Measurements from ENCODE around the gene MYO16. TPM values are rescaled to one million over a fixed set of nuclear protein-coding genes. Genes with fewer than 3 reads are reported as not detected.
A peak's percentile ranks its signal among the peaks of the same experiment; 100 is the strongest.

The MYO16 gene
- total RNA-seq, 2 donors from 2014 or later, result 0.06 TPM; not detected in 1

GRCh38 chr13:108725471-108725870, 96.1 kb downstream of the MYO16 start:
- no peak for ATAC-seq
- intact Hi-C loops (cut with DNase I, micrococcal nuclease), result no loop called here
- DNase-seq, result no peak

- no peak for ATAC-seq
- DNase-seq, result no peak
- intact Hi-C loops (cut with DNase I, micrococcal nuclease), result no loop called here
These were observed 99.0 kb downstream of the MYO16 start for GRCh38 chr13:108728370-108728769.

- DNase-seq (no peak), ATAC-seq (no peak)
- intact Hi-C loops (cut with DNase I, micrococcal nuclease), result no loop called here
These were observed 103.7 kb downstream of the MYO16 start for GRCh38 chr13:108733022-108733560.

GRCh38 chr13:108734676-108735075, 105.3 kb downstream of the MYO16 start:
- DNase-seq, result no peak
- intact Hi-C loops (cut with DNase I, micrococcal nuclease), result no loop called here
- peak; percentile 27 for ATAC-seq

- ATAC-seq, result no peak
These were observed 112.5 kb downstream of the MYO16 start for GRCh38 chr13:108741930-108742329.

GRCh38 chr13:108742701-108743451, 113.5 kb downstream of the MYO16 start:
- ATAC-seq (no peak), DNase-seq (no peak)
- intact Hi-C loops (cut with DNase I, micrococcal nuclease), result no loop called here

More at GRCh38 chr13:108741930-108742329, 112.5 kb downstream of the MYO16 start:
- no peak for DNase-seq
- intact Hi-C loops (cut with DNase I, micrococcal nuclease), result no loop called here

GRCh38 chr13:108743522-108743921, 114.1 kb downstream of the MYO16 start:
- DNase-seq, result no peak
- ATAC-seq, result no peak
- intact Hi-C loops (cut with DNase I, micrococcal nuclease), result no loop called here

GRCh38 chr13:108747843-108748242, 118.4 kb downstream of the MYO16 start:
- no peak for ATAC-seq
- no peak for DNase-seq
- intact Hi-C loops (cut with DNase I, micrococcal nuclease), result no loop called here

- DNase-seq (no peak), ATAC-seq (no peak)
- intact Hi-C loops (cut with DNase I, micrococcal nuclease), result no loop called here
These were observed 122.9 kb downstream of the MYO16 start for GRCh38 chr13:108752276-108752675.

- ATAC-seq (no peak), DNase-seq (no peak)
- intact Hi-C loops (cut with DNase I, micrococcal nuclease), result no loop called here
These were observed 125.7 kb downstream of the MYO16 start for GRCh38 chr13:108755083-108755482.

GRCh38 chr13:108760129-108760528, 130.7 kb downstream of the MYO16 start:
- no peak for ATAC-seq
- intact Hi-C loops (cut with DNase I, micrococcal nuclease), result no loop called here
- DNase-seq, result no peak

GRCh38 chr13:108760541-108760940, 131.1 kb downstream of the MYO16 start:
- ATAC-seq, result no peak
- no peak for DNase-seq
- intact Hi-C loops (cut with DNase I, micrococcal nuclease), result no loop called here

- intact Hi-C loops (cut with DNase I, micrococcal nuclease), result no loop called here
- no peak for DNase-seq
- no peak for ATAC-seq
These were observed 138.6 kb downstream of the MYO16 start for GRCh38 chr13:108768035-108768434.

- intact Hi-C loops (cut with DNase I, micrococcal nuclease), result no loop called here
- DNase-seq (no peak), ATAC-seq (no peak)
These were observed 140.0 kb downstream of the MYO16 start for GRCh38 chr13:108769213-108770070.

- no peak for ATAC-seq
- no peak for DNase-seq
- intact Hi-C loops (cut with DNase I, micrococcal nuclease), result no loop called here
These were observed 146.2 kb downstream of the MYO16 start for GRCh38 chr13:108775597-108775996.

GRCh38 chr13:108776650-108777049, 147.2 kb downstream of the MYO16 start:
- no peak for ATAC-seq
- intact Hi-C loops (cut with DNase I, micrococcal nuclease), result no loop called here
- DNase-seq, result no peak

GRCh38 chr13:108777421-108778420, 148.3 kb downstream of the MYO16 start:
- no peak for DNase-seq
- ATAC-seq, result no peak
- intact Hi-C loops (cut with DNase I, micrococcal nuclease), result no loop called here

GRCh38 chr13:108779308-108779707, 149.9 kb downstream of the MYO16 start:
- DNase-seq, result no peak
- intact Hi-C loops (cut with DNase I, micrococcal nuclease), result no loop called here
- no peak for ATAC-seq

GRCh38 chr13:108780706-108781105, 151.3 kb downstream of the MYO16 start:
- intact Hi-C loops (cut with DNase I, micrococcal nuclease), result no loop called here
- DNase-seq (no peak), ATAC-seq (no peak)

All from left colon (tissue), 2 donors.